Sigmoid colon (tissue), 4 donors: Measurements from ENCODE around the gene ABHD8.

Experiments
- EP300 ChIP-seq, 4 donors: sonication (generic); formaldehyde crosslinking; IDR thresholded peaks; one replicate each; pipeline ENCODE4 v1.6.1; 2017; ENCODE audit warnings: antibody characterized with exemption in 4 of 4
- POLR2A ChIP-seq, 2 donors: fragments of 450-650 bp; IDR thresholded peaks; one replicate each; pipeline ENCODE4 v1.6.1; 2016; ENCODE audit warnings: antibody characterized with exemption in 2 of 2, mild to moderate bottlenecking in 2 of 2, moderate library complexity in 2 of 2
- POLR2AphosphoS5 ChIP-seq, 4 donors: sonication (generic); formaldehyde crosslinking; IDR thresholded peaks; one replicate each; pipeline ENCODE4 v1.6.1; 2017; ENCODE audit warnings: antibody characterized with exemption in 4 of 4
- TF ChIP-seq, protein P1 (sequence below), 4 experiments: fragments of 450-650 bp in 3 of 4; fragments of 200-600 bp in 1 of 4; IDR thresholded peaks; one replicate each; pipeline ENCODE4 v1.5.1; 2016 to 2019; ENCODE audit warnings: antibody characterized with exemption in 4 of 4, mild to moderate bottlenecking in 3 of 4, moderate library complexity in 2 of 4

DNA sequence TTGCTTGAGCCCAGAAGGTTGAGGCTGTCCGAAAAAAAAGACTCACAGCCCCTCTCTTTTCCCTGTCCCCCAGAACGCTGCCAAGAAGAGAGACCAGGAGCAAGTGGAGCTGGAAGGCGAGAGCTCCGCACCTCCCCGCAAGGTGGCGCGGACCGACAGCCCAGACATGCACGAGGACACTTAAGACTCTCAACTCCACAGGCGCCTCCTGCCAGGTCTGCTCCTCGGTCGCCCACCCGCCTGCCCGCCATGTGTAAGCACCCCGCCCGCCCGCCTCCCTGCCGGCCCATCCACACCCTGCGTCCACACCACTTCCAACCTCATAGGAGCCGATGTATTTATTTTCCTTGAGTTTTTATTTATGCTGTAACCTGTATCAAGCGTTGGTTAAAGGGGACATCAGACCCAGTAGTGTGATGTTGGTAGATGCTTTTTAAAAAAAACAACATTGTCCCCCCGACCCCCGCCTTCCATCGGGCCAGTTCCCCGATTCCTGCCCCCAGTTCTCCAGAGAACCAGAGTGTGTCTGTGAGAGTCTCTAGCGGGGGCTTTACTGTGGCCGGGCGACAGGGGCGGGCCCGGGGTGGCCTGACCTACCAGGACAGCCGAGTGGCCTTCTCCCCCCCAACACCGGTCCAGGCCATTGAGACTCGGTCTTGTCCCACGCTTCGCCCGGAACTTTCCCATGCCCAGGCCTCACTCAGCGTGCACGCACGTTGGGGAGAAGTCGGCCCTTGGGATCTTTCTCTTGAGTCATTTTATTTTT lies 16.4 kb upstream of the ABHD8 start:
- TF ChIP-seq, protein P1, sequence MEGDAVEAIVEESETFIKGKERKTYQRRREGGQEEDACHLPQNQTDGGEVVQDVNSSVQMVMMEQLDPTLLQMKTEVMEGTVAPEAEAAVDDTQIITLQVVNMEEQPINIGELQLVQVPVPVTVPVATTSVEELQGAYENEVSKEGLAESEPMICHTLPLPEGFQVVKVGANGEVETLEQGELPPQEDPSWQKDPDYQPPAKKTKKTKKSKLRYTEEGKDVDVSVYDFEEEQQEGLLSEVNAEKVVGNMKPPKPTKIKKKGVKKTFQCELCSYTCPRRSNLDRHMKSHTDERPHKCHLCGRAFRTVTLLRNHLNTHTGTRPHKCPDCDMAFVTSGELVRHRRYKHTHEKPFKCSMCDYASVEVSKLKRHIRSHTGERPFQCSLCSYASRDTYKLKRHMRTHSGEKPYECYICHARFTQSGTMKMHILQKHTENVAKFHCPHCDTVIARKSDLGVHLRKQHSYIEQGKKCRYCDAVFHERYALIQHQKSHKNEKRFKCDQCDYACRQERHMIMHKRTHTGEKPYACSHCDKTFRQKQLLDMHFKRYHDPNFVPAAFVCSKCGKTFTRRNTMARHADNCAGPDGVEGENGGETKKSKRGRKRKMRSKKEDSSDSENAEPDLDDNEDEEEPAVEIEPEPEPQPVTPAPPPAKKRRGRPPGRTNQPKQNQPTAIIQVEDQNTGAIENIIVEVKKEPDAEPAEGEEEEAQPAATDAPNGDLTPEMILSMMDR (IDR thresholded peaks at IDR 0.05), result no peak
- no peak for TF ChIP-seq POLR2A (IDR thresholded peaks at IDR 0.05)
- no peak for TF ChIP-seq POLR2AphosphoS5 (IDR thresholded peaks at IDR 0.05)
- TF ChIP-seq EP300 (IDR thresholded peaks at IDR 0.05), result no peak
